GM21717 (cell line): ENCODE measurements around the gene SESN1.

Experiments used
- ATAC-seq: cut with Tn5 transposase; IDR thresholded peaks from one replicate; pipeline ENCODE4 v1.9.1; 2021; ENCODE audit warnings: mild to moderate bottlenecking, moderate library complexity; ENCODE audit not compliant: unreplicated experiment

The SESN1 gene

DNA sequence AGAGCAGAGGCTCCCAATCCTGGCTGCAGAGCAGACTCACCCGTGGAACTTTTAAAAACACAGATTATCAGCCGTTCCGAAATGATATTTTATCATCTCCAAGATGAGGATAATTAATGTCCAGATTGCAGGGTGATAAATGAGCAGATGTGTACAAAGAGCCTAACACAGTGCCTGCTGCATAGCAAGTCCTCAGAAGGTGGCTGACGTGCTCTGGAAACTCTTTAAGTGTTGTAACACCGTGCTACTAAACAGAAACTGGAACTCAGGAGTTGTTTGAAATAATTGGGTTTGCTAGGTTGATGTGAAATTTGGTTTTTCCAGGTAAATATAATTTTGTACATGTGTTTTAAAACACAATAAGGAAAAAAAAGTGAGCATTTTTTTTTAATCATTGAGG lies 128.4 kb downstream of the SESN1 start:
- no peak for ATAC-seq

GRCh38 chr6:108961985-108962384 lies 132.7 kb downstream of the SESN1 start:
- ATAC-seq, result no peak

DNA sequence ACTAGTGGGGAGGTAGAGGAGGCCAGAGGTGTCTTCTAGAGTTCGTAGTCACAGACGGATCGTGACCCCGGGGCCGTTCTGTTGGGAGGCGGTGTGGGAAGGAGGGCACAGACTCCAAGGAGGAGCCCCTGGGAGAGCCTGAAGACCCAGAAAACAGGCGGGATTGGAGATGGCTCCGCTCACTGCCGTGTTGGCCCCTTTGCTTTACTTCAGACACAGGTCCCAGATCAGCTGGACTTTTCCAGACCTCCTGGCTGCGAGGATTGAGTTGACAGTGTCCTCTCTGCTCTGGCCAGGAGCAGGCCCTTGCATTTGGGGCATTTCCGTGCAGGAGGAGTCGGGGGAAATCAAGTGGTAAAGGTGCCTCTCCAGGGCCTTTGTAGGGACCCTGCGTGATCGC lies 133.6 kb downstream of the SESN1 start:
- no peak for ATAC-seq

DNA sequence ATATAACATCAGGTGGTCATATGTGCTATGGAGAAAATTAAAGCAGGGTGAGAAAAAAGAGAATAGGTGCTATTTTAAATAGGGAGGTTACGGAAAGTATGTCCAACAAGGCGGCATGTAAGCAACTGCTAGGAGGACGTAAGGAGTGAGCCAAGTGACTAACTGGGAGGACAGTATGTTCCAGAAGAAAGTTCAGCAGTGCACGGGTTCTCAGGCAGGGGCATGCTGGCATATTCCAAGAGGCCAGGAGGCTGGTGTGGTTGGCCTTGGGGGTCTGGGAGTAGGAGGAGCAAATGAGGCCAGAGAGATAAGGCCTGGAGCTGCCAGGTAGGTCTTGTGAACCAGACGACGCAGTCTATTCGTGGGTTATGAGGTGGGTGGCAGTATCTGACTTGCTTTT lies 134.0 kb downstream of the SESN1 start:
- ATAC-seq, result no peak

DNA sequence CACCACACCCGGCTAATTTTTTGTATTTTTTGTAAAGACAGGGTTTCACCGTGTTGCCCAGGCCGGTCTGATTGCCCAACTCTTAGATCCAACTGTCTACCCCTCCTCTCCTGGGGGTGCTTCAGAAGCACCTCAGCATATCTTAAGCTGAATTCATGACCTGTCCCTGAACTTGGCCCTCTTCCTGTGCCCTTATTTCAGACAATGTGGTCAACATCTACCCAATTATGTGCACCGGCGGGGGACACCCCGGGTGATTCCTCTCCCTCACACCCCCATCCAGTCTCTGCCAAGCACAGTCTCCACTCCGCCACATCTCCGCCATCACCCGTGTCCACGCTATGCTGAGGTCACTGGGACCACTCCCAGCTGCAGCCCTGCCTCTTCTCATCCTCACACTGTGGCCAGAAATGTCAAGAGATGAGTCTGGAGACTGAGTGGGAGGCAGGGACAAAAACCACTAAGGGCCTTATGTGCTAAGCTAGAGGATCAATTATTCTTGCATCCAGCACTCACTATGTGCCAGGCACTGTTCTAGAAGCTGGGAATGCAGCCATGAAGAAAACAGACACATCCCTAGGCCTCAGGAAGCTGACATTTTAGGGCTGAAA lies 134.6 kb downstream of the SESN1 start:
- ATAC-seq, result no peak

GRCh38 chr6:108958900-108959770 lies 135.5 kb downstream of the SESN1 start:
- ATAC-seq, result no peak

DNA sequence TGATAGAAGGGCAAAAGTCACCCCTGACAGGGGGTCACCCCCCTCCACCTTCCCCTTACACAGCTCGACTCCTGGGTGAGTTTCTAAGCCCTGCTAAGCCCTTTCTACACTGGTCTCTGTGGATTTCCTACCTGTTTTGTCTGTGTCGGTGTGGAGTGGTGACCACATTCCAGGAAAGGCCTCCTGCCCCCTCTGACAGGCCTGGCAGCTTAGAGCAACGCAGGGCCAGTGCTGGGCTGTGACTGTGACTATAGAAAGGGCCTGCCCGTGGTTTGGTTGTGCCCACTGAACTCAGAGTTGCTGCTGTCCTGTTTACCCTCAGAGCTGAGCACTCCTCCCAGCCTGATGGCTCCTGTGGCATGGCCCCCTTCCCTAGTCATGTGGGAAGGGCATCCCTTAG lies 137.4 kb downstream of the SESN1 start:
- no peak for ATAC-seq

DNA sequence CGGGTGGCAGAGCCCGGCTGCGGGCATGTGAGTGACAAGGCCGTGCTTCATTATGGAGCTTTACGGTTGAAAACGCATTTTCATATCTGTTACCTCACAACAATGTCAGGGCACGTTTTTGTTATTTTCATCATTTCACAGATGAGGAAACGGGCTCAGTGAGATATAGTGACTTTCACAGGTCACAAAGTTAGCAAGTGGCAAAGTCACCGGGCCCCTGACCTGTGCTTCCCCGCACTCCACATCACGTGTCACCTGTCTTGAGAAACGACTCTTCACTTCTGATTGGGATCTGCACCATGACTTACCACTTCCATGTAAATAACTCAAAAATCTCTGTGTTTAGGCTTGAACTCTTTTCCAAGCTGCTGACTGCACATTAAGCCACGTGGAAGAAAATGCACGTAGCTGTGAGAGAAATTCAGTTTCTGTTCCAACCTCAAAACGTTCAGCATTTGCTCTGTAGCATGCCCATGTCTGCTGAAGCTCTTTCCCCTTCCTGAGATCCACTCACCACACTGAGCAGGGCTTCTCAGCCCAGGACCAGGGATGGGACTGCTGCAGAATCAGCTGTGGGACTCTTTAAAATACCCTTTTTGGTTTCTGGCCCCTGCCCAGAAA lies 139.2 kb downstream of the SESN1 start:
- no peak for ATAC-seq

- no peak for ATAC-seq
Measured at GRCh38 chr6:108953681-108954080, 141.0 kb downstream of the SESN1 start.

DNA sequence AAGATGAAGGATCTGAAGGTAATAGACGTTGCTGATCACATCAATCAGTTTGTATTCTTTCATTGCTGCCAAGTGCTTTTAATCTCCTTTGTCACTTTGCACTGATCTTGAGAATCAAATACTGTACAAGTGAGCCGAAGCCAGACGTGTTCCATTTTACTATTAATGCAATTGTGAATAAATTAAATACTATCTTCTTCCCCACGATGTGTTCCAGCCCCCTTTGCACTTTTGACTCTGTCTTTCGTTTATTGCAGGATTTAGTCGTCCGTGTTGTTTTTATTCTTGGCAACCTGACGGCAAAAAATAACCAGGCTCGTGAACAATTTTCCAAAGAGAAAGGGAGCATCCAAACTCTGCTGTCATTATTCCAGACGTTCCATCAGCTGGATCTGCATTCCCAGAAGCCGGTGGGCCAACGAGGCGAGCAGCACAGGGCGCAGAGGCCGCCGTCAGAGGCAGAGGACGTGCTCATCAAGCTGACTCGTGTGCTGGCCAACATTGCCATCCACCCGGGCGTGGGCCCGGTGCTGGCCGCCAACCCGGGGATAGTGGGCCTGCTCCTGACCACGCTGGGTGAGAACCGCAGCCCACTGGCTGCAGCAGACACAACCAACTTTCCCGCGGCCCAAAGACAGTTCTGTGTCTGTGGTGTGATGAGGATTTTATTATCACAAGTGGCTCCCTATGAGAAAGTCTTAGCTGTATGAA lies 141.7 kb downstream of the SESN1 start:
- ATAC-seq, result no peak

DNA sequence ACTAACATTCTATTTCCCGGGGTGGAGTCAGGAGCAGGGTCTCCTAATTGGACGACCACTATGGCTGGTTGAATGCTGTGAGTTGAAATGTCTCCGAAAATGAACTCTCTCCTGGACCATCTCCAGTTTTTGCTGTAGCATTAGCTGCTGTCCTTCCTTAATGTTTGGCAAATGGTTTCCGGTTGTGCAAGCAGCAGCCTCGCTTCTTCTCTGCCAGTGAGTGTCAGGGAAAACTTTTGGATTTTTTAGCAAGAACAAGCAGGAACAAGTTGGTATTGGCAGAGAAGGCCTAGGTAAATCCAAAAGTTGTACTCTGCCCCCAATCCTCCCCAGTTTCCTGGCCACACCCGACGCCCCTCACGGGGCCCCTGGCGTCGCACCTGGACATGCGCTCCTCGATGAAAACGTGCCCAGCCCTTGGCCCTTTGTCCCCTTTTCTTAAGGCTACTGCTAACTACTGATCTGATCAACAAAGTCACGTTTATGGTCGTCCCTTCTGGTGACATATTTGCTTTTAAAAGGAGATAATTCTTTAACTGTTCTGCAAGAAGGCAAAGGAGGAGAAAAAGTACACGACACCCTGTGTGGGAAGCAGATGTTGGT lies 143.2 kb downstream of the SESN1 start:
- no peak for ATAC-seq

GRCh38 chr6:108948181-108948661 lies 146.4 kb downstream of the SESN1 start:
- no peak for ATAC-seq

DNA sequence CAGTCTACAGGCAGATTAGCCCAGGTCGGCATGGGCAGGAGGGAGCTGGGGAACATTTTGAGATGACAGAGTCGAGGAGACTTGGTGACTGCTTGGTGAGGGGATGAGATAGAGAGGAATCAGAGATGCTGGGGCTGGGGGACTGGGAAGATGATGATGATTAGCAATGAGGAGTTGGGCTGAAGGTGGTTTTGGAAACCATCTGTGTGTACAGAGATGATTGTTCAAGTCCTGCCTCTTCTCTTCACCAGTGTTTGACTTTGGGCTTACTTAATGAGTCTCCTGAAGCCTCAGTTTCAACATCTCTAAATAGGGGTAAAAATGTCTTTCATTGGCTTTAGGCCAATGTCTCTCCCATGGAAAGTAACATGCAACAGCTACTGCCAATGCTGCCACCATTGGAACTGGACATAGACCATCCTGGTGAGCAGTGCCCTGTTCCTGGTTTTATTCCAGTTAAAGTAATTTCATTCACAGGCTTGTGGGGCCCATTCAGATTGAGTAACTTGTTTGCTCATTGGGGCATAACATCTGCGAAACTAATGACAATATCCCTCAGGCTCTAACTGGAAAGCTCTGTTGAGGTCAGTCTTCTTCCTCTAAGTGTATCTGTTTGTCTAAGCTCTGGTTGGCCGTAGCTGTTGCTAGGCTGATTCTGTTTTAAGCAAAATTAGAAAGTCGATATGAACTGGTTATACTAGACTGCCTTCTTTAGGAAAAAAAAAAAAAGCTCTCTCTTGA lies 147.4 kb downstream of the SESN1 start:
- no peak for ATAC-seq

- no peak for ATAC-seq
Measured at GRCh38 chr6:108946695-108947094, 148.0 kb downstream of the SESN1 start.

DNA sequence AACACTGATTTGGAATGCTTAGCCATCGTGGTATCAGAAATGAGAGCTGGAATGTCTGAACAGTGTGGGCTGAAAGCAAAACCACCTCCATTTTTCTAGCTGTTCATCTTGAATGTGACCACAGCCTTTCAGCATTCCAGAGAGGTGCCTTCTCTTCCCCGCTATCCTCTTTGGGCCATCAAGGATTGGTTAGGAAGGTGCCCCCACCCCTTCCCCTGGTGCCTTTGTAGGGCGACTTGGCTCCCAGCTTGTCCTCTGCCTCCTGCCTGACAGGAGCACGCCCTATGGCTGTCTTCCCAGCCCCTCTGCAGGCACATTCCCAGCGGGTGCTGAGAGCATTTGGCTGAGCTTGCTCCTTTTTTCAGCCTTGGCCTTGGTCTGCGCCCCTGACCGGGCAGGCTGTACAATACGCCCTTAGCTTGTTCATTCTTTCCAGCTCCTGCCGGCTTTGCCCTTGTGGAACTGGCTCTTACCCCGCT lies 148.9 kb downstream of the SESN1 start:
- ATAC-seq, result no peak

- ATAC-seq, result no peak
Measured at GRCh38 chr6:108944707-108945680, 149.7 kb downstream of the SESN1 start.

DNA sequence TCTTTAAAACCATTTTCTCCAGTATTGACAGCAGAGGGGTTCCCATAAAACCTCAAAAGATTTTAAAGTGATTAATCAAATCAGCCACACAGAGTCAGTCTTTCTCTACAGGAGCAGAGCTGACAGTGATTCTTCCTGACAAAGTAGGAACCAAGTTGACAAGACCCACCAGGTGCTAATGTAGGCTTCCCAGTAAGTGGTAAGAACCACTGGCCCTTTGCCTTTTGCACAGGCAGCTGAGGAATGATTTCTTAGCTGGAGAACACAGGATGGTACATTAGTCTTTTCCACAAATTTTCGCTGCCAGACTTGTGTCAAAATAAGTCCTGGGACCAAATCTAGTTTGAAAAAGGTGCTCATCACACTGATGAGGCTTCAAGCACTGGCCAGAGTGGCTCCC lies 150.6 kb downstream of the SESN1 start:
- no peak for ATAC-seq

DNA sequence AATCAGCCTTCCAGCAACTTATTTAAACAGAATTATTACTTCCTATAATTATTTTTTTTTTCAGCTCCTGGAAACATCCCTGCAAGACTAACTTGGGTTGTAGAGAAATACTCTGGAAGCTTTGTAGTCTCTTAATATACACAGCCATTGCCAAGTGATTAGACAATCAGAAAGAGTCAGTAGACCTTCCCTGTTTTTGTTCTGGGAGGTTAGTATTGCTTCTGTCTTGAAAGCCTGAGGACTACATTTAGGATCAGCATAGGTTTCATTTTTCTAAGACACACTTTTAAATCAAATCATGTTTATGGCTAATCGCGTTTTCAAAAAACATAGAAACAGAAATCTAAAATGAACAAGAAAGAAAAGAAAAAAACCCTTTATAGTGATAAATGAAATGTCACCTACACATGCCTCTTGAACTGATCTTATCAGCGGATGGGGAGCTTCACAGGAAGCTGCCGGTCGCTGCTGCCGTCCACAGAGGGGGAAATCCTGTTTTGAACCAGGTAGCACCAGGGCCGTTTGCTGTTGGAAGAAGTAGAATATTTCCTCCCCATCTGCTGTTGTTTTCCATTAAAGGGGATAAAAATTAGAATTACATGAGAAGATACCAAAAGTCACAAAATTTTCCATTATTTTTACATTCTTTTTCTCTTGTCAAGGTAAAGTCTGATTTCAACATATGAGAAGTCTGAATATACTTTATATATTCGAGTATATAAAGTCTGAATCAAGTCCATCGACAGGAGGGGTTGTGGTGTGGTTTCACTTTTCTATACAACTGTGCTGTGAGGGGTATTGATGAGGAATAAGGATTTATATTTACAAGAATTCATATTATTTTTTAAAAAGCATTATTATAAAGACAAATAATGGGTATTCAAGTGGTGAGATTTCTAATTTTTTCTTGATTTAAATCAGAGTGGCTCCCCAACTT lies 151.8 kb downstream of the SESN1 start:
- ATAC-seq, result no peak
